DMS153 treated with DMSO at 0.1 percent for 48 hours (cell line): ENCODE measurements around the gene ABCC3.

Source experiments
- DNase-seq: peaks from one replicate; lab custom pipeline; 2025; ENCODE audit not compliant: unreplicated experiment; lab: John Stamatoyannopoulos, UW

Gene ABCC3

GRCh38 chr17:50728881-50729765 lies 94.4 kb downstream of the ABCC3 start:
- DNase-seq, result no peak

GRCh38 chr17:50731575-50732460 lies 97.1 kb downstream of the ABCC3 start:
- no peak for DNase-seq

- no peak for DNase-seq
Measured at GRCh38 chr17:50735287-50735686, 100.6 kb downstream of the ABCC3 start.

DNA sequence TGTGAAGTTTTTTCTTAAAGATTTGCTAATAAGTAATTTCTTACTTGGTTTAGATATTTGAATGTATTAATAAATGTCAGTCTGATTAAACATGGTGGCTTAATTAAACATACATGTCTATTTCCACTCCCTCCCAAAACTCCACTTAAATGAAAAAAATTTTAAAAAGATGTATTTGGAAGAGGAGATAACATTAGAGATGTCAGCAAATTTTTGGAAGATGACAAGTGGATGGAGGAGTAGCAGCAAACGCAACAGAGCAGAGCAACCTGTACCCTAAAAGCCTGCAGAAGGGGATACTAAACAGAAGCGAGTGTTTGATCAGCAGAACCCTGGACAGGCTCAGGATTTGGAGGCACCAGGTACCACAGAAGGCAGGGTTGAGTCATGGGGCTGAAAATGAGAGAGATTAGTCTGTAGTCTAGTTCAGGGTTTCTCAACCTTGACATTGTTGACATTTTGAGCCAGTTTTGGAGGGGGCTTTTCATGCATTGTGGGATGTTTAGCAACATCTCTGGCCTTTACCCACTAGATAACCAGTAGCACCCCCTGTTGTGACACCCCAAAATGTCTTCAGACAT lies 102.5 kb downstream of the ABCC3 start:
- no peak for DNase-seq

DNA sequence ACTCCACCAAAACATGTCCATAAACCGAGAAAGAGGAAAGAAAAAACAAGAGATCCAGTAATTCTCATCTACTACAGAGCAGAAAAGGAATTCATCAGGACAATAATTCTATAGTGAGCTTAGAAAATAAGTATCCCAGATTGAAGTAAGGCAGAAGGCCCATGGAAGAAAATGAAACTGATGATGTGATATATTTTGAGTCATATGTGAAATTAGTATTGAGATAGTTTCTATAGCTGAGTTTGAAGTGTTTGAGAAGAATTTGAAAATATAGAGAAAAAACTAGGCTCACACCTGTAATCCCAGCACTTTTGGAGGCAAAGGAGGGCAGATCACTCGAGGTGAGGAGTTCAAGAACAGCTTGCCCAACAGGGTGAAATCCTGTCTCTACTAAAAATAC lies 104.4 kb downstream of the ABCC3 start:
- DNase-seq, result no peak
